ENCODE results near the gene NIPAL1. TPM values are rescaled to one million over a fixed set of nuclear protein-coding genes. Genes with fewer than 3 reads are reported as not detected.

The NIPAL1 gene
- total and polyA plus RNA-seq, 2 donors: 1.2 to 13.7 TPM

DNA sequence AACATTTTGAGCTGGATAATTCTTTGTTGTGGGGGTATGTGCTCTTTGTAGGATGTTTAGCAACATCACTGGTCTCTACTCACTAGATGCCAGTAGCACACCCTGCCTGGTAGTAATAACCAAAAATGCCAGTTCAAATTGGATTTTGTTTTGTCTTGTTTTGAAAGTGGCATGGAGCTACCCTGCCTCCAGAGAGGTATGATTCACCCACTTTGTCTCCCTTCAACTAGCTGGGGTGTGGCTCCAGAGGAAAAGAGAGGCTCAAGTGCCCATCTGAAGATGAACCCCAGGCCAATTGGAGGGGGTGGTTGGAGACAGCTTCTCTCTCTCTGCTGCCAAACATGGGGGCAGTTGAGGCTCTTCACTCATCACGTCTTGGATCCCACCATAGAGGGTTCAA, 34.5 kb downstream of the NIPAL1 start:
- Histone ChIP-seq H3K27ac (ENCODE audit: low read depth) (no peak overlapping the region), H3K36me3 (ENCODE audit: insufficient read depth) (no peaks in the 10 kb centered on the region), H3K4me3 (ENCODE audit: low read depth, low read length) (no peak overlapping the region), H3K4me1 (ENCODE audit: insufficient read depth) (no peaks in the 10 kb centered on the region)
- 89% methylated on average over 1 of the region's 1 CpG for WGBS
- DNase-seq (ENCODE audit: extremely low spot score): no peak

DNA sequence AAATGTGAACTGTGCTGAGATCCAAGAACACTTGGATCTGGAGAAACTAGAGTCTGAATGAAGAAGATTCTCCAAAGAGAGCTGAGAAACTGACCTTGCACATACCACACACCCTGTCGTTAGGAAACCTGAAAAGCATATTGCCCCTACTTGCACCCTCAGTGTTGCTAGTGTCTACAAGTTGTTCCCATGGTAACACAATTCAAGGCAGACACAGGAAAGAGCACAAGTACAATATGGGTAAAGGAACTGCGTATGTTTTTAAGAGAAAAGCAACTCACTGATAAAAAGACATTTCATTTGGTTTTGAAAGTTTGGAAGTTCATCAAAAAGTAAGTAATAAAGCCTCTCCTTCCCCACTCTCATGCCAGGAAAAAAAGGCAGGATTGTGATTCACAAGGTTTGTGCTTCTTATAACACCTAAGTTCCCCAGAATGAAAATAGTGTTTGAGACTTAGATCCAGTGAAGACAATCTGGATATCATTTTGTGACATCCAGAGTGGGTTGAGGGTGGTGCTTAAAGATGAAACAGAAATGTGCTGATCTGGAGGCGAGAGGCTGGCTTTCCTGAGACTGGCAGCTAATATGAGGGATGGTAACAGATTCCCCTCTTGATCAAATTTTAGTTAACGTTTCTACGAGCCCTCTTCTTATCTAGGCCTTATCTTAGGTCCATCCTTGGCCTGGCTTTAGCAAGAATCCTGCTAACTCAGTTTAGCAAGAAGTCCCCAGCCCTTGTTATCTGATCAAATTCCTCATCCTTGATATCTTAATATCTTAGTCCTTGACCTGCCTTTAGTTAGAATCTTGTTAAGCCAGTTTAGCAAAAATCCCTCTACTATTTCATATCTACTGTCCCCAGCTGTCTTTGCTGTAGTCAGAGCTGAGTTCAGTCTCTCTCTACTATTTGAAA, 42.3 kb downstream of the NIPAL1 start:
- WGBS: 58% methylated on average over 5 of the region's 5 CpGs
- no peak for DNase-seq (ENCODE audit: extremely low spot score)
- no peaks in the 10 kb centered on the region for H3K36me3 ChIP-seq (ENCODE audit: insufficient read depth)
- no peak overlapping the region for H3K27ac ChIP-seq (ENCODE audit: low read depth)
- H3K4me3 ChIP-seq (ENCODE audit: low read depth, low read length): no peak overlapping the region
- no peaks in the 10 kb centered on the region for H3K4me1 ChIP-seq (ENCODE audit: insufficient read depth)

GRCh38 chr4:48064349-48064748, 47.8 kb downstream of the NIPAL1 start:
- Histone ChIP-seq H3K4me1 (ENCODE audit: insufficient read depth) (no peaks in the 10 kb centered on the region), H3K4me3 (ENCODE audit: low read depth, low read length) (no peak overlapping the region), H3K27ac (ENCODE audit: low read depth) (no peak overlapping the region), H3K36me3 (ENCODE audit: insufficient read depth) (no peaks in the 10 kb centered on the region)
- DNase-seq (ENCODE audit: extremely low spot score): no peak
- WGBS: 81% methylated on average over 3 of the region's 3 CpGs

- H3K27ac ChIP-seq (ENCODE audit: low read depth): no peak overlapping the region
- DNase-seq (ENCODE audit: extremely low spot score): no peak
- WGBS: 90% methylated on average over 1 of the region's 1 CpG
- no peaks in the 10 kb centered on the region for H3K36me3 ChIP-seq (ENCODE audit: insufficient read depth)
- H3K4me3 ChIP-seq (ENCODE audit: low read depth, low read length): no peak overlapping the region
- H3K4me1 ChIP-seq (ENCODE audit: insufficient read depth): no peaks in the 10 kb centered on the region
Observed at GRCh38 chr4:48065587-48066052, 49.0 kb downstream of the NIPAL1 start.

DNA sequence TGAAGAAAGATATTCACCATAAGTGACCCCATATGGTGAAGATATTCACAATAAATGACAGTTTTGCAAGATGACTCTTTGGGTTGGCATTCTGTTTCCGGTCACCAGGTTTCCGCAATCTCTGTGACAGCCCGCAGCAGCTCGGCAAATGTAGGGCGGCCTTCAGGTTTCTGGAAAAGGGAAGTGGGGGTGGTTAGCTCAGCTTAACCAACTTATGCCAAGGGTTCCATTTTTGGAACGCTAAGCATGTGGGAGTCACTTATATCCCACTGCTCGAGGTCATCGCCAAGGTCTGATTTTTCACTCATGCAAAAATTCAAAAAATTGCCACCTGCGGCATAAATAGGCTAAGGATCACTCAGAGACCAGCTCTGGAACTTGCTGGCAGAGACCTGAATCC, 51.0 kb downstream of the NIPAL1 start:
- DNase-seq (ENCODE audit: extremely low spot score): no peak
- Histone ChIP-seq H3K4me3 (ENCODE audit: low read depth, low read length) (no peak overlapping the region), H3K36me3 (ENCODE audit: insufficient read depth) (no peaks in the 10 kb centered on the region), H3K4me1 (ENCODE audit: insufficient read depth) (no peaks in the 10 kb centered on the region), H3K27ac (ENCODE audit: low read depth) (no peak overlapping the region)
- 94% methylated on average over 9 of the region's 9 CpGs for WGBS

DNA sequence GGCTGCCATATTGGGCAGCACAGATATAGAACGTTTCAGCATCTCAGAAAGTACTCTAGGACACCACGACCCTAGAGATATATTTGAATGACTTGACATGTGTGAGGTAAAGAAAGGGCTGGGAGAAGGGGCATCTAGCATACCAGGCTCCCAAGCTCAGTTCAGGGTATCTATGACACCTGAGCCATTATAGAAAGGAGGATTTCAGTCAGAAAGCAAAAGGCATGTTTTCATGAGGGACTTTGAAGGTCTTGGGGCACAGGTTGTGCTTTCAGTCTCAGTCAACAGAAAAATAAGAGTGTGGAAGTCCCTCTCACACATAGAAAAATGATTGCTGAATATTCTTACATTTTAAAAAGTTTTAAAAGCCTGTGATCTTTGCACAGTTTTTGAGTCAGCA, 51.6 kb downstream of the NIPAL1 start:
- no peak for DNase-seq (ENCODE audit: extremely low spot score)

DNA sequence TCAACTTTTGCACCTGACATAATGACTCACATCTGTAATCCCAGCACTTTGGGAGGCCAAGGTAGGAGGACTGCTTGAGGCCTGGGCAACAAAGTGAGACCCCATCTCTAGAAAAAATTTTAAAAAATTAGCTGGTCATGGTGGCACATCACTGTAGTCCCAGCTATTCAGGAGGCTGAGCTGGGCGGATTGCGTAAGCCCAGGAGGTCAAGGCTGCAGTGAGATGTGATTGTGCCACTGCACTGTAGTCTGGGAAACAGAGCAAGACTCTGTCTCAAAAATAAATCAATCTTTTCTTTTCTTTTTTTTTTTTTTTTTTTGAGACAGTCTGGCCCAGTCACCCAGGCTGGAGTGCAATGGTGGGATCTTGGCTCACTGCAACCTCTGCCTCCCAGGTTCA, 52.5 kb downstream of the NIPAL1 start:
- no peak overlapping the region for H3K4me3 ChIP-seq (ENCODE audit: low read depth, low read length)
- no peaks in the 10 kb centered on the region for H3K36me3 ChIP-seq (ENCODE audit: insufficient read depth)
- no peak for DNase-seq (ENCODE audit: extremely low spot score)
- H3K4me1 ChIP-seq (ENCODE audit: insufficient read depth): no peaks in the 10 kb centered on the region
- no peak overlapping the region for H3K27ac ChIP-seq (ENCODE audit: low read depth)
- WGBS: 75% methylated on average over 2 of the region's 2 CpGs

More for the DNA sequence above, 51.6 kb downstream of the NIPAL1 start:
- no peaks in the 10 kb centered on the region for H3K4me1 ChIP-seq (ENCODE audit: insufficient read depth)
- H3K27ac ChIP-seq (ENCODE audit: low read depth): no peak overlapping the region
- WGBS: 77% methylated on average over 2 of the region's 2 CpGs
- H3K4me3 ChIP-seq (ENCODE audit: low read depth, low read length): no peak overlapping the region
- no peaks in the 10 kb centered on the region for H3K36me3 ChIP-seq (ENCODE audit: insufficient read depth)

DNA sequence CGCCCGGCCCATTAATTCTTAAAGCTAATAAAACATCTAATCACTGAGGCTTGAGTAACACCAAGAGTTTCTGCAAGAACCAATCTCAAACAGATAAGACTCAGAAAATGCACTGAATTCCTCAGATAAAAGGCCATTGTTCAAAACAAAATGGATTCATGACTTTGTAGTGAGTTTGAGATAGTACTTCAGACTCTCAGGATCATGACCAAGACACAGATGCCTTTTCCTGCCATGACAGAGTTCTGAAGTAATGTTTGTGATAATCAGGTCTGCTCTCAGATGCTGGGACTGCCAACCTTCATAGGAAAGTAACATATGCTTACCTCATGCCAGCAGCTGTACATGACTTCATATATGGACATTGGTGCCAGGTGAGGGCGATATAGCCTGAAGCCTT, 54.6 kb downstream of the NIPAL1 start:
- H3K36me3 ChIP-seq (ENCODE audit: insufficient read depth): no peaks in the 10 kb centered on the region
- no peak for DNase-seq (ENCODE audit: extremely low spot score)

GRCh38 chr4:48073567-48074103, 57.1 kb downstream of the NIPAL1 start:
- no peaks in the 10 kb centered on the region for H3K4me1 ChIP-seq (ENCODE audit: insufficient read depth)
- no peak for DNase-seq (ENCODE audit: extremely low spot score)
- H3K4me3 ChIP-seq (ENCODE audit: low read depth, low read length): no peak overlapping the region
- WGBS: 48% methylated on average over 3 of the region's 3 CpGs
- no peak overlapping the region for H3K27ac ChIP-seq (ENCODE audit: low read depth)
- no peaks in the 10 kb centered on the region for H3K36me3 ChIP-seq (ENCODE audit: insufficient read depth)

More for the DNA sequence above, 54.6 kb downstream of the NIPAL1 start:
- no peak overlapping the region for H3K4me3 ChIP-seq (ENCODE audit: low read depth, low read length)
- no peak overlapping the region for H3K27ac ChIP-seq (ENCODE audit: low read depth)
- no peaks in the 10 kb centered on the region for H3K4me1 ChIP-seq (ENCODE audit: insufficient read depth)
- WGBS: 62% methylated on average over 3 of the region's 3 CpGs

DNA sequence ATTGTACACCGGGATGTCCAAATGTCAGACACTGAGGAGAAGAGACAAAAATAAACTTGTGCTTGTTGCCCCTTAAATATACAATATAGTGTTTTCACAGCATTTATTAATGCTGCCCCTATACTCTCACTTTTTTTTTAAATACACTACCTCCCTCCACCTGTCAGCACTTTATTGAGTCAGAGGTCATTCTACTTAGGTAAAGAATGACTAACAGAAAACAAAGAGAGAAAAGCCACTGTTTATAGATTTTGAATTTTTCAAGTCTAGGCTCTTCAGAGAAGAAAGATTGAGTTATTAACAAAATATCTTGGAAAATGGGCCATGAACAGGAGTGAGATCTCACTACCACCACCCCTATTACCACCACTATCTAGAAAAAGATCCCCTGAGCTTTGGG, 58.1 kb downstream of the NIPAL1 start:
- H3K4me3 ChIP-seq (ENCODE audit: low read depth, low read length): no peak overlapping the region
- no peak for DNase-seq (ENCODE audit: extremely low spot score)
- H3K36me3 ChIP-seq (ENCODE audit: insufficient read depth): no peaks in the 10 kb centered on the region
- 82% methylated on average over 1 of the region's 1 CpG for WGBS
- no peak overlapping the region for H3K27ac ChIP-seq (ENCODE audit: low read depth)
- no peaks in the 10 kb centered on the region for H3K4me1 ChIP-seq (ENCODE audit: insufficient read depth)

DNA sequence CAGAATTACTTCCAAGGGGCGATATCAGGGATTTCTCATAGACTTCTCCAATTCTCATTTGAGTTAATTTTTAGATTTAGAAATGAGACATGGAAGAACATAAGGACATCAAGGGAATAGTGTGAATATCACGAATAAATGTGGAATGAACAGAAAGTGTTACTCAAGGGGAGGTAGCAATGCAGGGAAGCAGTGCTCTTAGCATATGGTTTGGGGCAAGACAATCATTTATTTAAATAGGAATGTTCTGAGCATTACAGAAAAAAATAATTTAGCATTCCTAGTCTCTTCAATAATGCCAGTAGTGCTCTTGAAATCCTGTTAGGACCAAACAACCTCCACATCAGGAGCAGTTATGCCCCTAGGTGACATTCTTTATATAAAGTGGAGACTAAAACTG, 61.9 kb downstream of the NIPAL1 start:
- Histone ChIP-seq H3K36me3 (ENCODE audit: insufficient read depth) (no peaks in the 10 kb centered on the region), H3K4me3 (ENCODE audit: low read depth, low read length) (no peak overlapping the region), H3K4me1 (ENCODE audit: insufficient read depth) (no peaks in the 10 kb centered on the region), H3K27ac (ENCODE audit: low read depth) (no peak overlapping the region)
- WGBS: 95% methylated on average over 2 of the region's 2 CpGs
- DNase-seq (ENCODE audit: extremely low spot score): no peak

DNA sequence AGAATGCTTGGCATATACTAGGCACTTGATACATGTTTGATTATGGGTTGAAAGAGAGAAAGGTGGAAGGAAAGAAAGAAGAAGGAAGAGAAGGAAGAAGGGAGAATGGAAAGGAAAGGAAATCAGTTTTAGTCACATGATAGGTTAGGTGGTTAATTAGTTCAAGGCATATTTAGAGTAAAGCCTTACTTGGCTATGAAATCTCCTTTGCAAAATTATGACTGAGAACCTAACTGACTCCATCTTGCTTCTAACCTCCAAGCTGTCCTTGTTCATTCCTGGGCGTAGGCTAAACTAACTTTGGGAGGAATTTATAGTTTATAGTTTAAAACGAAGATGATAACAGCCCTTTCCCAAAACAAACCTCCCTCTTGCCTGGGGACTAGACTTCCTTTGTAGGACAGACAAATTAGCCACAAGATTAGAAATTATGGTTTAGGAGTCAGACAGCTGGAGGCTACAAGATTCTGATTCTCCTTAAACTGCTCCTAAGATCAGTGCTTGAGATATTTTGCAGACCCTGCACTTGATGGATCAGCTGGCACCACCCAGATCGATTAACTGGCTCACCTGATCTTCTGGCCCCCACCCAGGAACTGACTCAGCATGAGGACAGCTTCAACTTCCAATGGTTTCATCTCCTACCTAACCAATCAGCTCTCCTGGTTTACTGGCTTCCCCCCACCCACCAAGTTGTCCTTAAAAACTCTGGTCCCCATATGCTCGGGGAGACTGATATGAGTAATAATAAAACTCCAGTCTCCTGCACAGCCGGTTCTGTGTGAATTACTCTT, 62.5 kb downstream of the NIPAL1 start:
- no peak overlapping the region for H3K27ac ChIP-seq (ENCODE audit: low read depth)
- no peak for DNase-seq (ENCODE audit: extremely low spot score)
- WGBS: 57% methylated on average over 5 of the region's 5 CpGs
- H3K4me3 ChIP-seq (ENCODE audit: low read depth, low read length): no peak overlapping the region
- no peaks in the 10 kb centered on the region for H3K36me3 ChIP-seq (ENCODE audit: insufficient read depth)
- no peaks in the 10 kb centered on the region for H3K4me1 ChIP-seq (ENCODE audit: insufficient read depth)

DNA sequence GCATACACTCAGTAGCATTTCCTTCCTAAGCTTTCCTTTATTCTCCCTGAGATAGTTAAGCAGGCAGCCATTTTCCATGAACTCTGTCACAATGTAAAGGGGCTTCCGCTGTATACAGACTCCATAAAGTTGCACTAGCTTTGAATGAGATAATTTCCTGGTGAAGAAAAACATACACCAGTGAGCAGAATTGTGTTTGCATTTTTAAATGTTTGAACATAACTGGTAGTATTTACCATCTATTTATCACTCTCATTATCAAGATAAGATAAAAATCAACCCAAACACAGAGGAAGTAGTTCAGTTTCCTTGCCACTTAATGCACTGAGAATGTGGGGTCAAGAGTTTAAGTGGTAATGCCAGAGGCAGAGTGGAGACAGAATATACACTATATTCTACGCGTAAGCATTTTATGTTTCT, 63.4 kb downstream of the NIPAL1 start:
- Histone ChIP-seq H3K27ac (ENCODE audit: low read depth) (no peak overlapping the region), H3K36me3 (ENCODE audit: insufficient read depth) (no peaks in the 10 kb centered on the region), H3K4me3 (ENCODE audit: low read depth, low read length) (no peak overlapping the region), H3K4me1 (ENCODE audit: insufficient read depth) (no peaks in the 10 kb centered on the region)
- 56% methylated on average over 3 of the region's 3 CpGs for WGBS
- DNase-seq (ENCODE audit: extremely low spot score): no peak
